Measurements from ENCODE around the gene SEMA6B. TPM values are rescaled to one million over a fixed set of nuclear protein-coding genes. Genes with fewer than 3 reads are reported as not detected.

Gene SEMA6B
- total RNA-seq, 2 experiments from 2014 or later = not detected

DNA sequence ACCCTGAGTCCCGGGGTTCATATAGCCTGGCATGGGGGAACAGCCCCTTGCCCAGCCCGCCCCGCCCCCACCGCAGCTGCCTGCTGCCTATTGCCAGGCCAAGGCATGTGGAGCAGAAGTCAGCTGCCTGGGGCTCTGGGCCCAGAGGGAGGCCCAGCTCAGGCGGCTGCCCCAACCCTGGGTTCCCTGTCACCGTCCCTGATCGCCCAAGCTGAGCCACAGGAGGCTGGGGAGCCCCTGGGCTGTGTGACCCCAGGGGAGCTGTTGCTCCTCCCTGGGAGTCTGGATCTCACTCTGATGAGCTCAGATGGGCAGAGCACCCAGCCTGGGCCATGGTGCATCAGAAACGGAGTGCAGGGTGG lies 42.6 kb downstream of the SEMA6B start:
- ATAC-seq (no peak), DNase-seq (no peak)
- Mint-ChIP-seq H3K36me3 (ENCODE audit: low read depth) (no peaks in the 10 kb centered on the region), H3K27me3 (ENCODE audit: low read depth) (no peaks in the 10 kb centered on the region), H3K4me3 (no peak overlapping the region), H3K9me3 (ENCODE audit: insufficient read depth) (no peaks in the 10 kb centered on the region), H3K27ac (no peak overlapping the region), H3K4me1 (ENCODE audit: low read depth) (no peaks in the 10 kb centered on the region)
- ChIA-PET CTCF (interaction anchor here (0.7 kb wide), 1 partner anchor 8 kb away, joined by 3 read pairs; no protein-coding TSS in a partner anchor), POLR2A (no interaction called here)

- ChIA-PET CTCF (interaction anchor here (0.7 to 1.3 kb wide), 2 partner anchors 9 kb away, joined by 3 to 7 read pairs; no protein-coding TSS in a partner anchor), POLR2A (no interaction called here)
- no peaks in the 10 kb centered on the region for H3K9me3 Mint-ChIP-seq (ENCODE audit: insufficient read depth)
- no peaks in the 10 kb centered on the region for H3K4me1 Mint-ChIP-seq (ENCODE audit: low read depth)
- DNase-seq (no peak), ATAC-seq (no peak)
- H3K27ac Mint-ChIP-seq = no peak overlapping the region
- no peak overlapping the region for H3K4me3 Mint-ChIP-seq
- no peaks in the 10 kb centered on the region for H3K27me3 Mint-ChIP-seq (ENCODE audit: low read depth)
- H3K36me3 Mint-ChIP-seq (ENCODE audit: low read depth) = no peaks in the 10 kb centered on the region
Observed at GRCh38 chr19:4516199-4516938, 43.1 kb downstream of the SEMA6B start.

DNA sequence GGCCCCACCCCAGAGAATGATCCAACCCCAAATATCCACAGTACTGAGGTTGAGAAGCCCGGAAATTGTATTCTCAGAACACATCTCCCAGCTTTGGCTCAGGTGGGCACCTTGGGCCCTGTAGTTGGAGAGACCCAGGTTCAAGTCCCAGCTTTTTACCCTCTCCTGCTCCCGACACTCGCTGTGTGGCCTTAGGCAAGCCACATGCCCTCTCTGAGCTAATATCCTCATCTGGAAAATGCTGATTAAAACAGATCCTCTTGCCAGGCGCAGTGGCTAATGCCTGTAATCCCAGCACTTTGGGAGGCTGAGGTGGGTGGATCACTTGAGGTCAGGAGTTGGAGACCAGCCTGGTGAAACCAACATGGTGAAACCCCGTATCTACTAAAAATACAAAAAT lies 43.8 kb downstream of the SEMA6B start:
- no peak for ATAC-seq
- no peak overlapping the region for H3K4me3 Mint-ChIP-seq
- no peak for DNase-seq
- no peaks in the 10 kb centered on the region for H3K4me1 Mint-ChIP-seq (ENCODE audit: low read depth)
- POLR2A ChIA-PET = no interaction called here
- no peaks in the 10 kb centered on the region for H3K9me3 Mint-ChIP-seq (ENCODE audit: insufficient read depth)
- H3K36me3 Mint-ChIP-seq (ENCODE audit: low read depth) = no peaks in the 10 kb centered on the region
- H3K27me3 Mint-ChIP-seq (ENCODE audit: low read depth) = no peaks in the 10 kb centered on the region
- H3K27ac Mint-ChIP-seq = no peak overlapping the region
- CTCF ChIA-PET = interaction anchor here (1.3 kb wide), 1 partner anchor 9 kb away, joined by 7 read pairs; no protein-coding TSS in a partner anchor

GRCh38 chr19:4513248-4513647 lies 46.2 kb downstream of the SEMA6B start:
- Mint-ChIP-seq H3K9me3 (ENCODE audit: insufficient read depth) (no peaks in the 10 kb centered on the region), H3K36me3 (ENCODE audit: low read depth) (no peaks in the 10 kb centered on the region), H3K4me3 (no peak overlapping the region), H3K27ac (no peak overlapping the region), H3K27me3 (ENCODE audit: low read depth) (no peaks in the 10 kb centered on the region), H3K4me1 (ENCODE audit: low read depth) (no peaks in the 10 kb centered on the region)
- ChIA-PET CTCF (interaction anchor here (0.8 kb wide), 1 partner anchor 10 kb away, joined by 3 read pairs; no protein-coding TSS in a partner anchor), POLR2A (no interaction called here)
- no peak for ATAC-seq
- no peak for DNase-seq

- H3K36me3 Mint-ChIP-seq (ENCODE audit: low read depth) = no peaks in the 10 kb centered on the region
- no peaks in the 10 kb centered on the region for H3K4me1 Mint-ChIP-seq (ENCODE audit: low read depth)
- ATAC-seq (no peak), DNase-seq (no peak)
- CTCF ChIA-PET = no interaction called here
- no peak overlapping the region for H3K4me3 Mint-ChIP-seq
- H3K27ac Mint-ChIP-seq = no peak overlapping the region
- H3K27me3 Mint-ChIP-seq (ENCODE audit: low read depth) = no peaks in the 10 kb centered on the region
- H3K9me3 Mint-ChIP-seq (ENCODE audit: insufficient read depth) = no peaks in the 10 kb centered on the region
- POLR2A ChIA-PET = no interaction called here
Observed at GRCh38 chr19:4512070-4512469, 47.4 kb downstream of the SEMA6B start.

- Mint-ChIP-seq H3K9me3 (ENCODE audit: insufficient read depth) (no peaks in the 10 kb centered on the region), H3K27ac (no peak overlapping the region), H3K4me1 (ENCODE audit: low read depth) (peaks cover 4% of the 10 kb centered on the region), H3K36me3 (ENCODE audit: low read depth) (no peaks in the 10 kb centered on the region), H3K4me3 (no peak overlapping the region), H3K27me3 (ENCODE audit: low read depth) (no peaks in the 10 kb centered on the region)
- ATAC-seq (no peak), DNase-seq (no peak)
- ChIA-PET CTCF (no interaction called here), POLR2A (no interaction called here)
Observed at GRCh38 chr19:4511300-4512054, 48.0 kb downstream of the SEMA6B start.

DNA sequence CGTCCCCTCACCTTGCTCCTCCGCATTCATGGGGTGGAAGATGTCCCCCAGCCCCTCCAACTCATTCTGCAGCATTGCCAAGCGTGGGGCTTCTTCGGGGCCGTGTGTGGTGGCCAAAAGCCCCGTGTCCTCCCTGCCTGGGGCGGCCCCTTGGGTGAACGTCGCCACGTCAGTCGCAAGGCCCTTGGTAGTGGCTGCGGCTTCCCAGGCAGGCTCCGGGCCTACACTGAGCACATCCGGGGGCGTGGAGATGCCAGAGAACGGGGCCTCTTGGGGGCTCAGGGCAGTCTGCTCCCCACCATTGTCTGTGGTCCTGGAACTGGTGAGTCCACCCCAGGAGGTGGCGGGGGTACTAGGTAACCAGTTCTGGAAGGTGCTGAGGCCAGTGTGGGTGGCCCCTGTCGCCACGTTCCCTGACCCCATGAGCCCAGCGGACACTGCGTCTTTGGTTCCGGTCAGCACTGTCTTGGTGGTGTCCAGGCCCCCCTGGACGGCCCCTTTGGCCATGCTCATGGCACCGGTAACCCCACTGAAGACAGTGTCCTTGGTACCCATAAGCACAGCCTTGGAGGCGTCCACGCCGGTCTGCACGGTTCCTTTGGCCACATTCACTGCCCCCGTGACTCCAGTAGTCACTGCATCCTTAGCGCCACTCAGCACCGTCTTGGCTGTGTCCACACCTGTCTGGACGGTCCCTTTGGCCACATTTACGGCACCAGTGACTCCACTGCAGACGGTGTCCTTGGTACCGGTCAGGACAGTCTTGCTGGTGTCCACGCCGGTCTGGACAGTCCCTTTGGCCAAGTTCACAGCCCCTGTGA lies 48.8 kb downstream of the SEMA6B start:
- ChIA-PET CTCF (no interaction called here), POLR2A (no interaction called here)
- H3K27me3 Mint-ChIP-seq (ENCODE audit: low read depth) = no peaks in the 10 kb centered on the region
- no peak overlapping the region for H3K27ac Mint-ChIP-seq
- H3K9me3 Mint-ChIP-seq (ENCODE audit: insufficient read depth) = no peaks in the 10 kb centered on the region
- DNase-seq (no peak), ATAC-seq (no peak)
- no peaks in the 10 kb centered on the region for H3K36me3 Mint-ChIP-seq (ENCODE audit: low read depth)
- H3K4me1 Mint-ChIP-seq (ENCODE audit: low read depth) = peaks cover 9% of the 10 kb centered on the region
- no peak overlapping the region for H3K4me3 Mint-ChIP-seq

- Mint-ChIP-seq H3K9me3 (ENCODE audit: insufficient read depth) (no peaks in the 10 kb centered on the region), H3K27me3 (ENCODE audit: low read depth) (no peaks in the 10 kb centered on the region), H3K27ac (no peak overlapping the region), H3K4me3 (no peak overlapping the region), H3K4me1 (ENCODE audit: low read depth) (peaks cover 9% of the 10 kb centered on the region), H3K36me3 (ENCODE audit: low read depth) (no peaks in the 10 kb centered on the region)
- ATAC-seq (no peak), DNase-seq (no peak)
- ChIA-PET CTCF (interaction anchor here (1.0 to 1.6 kb wide), 2 partner anchors 14 to 17 kb away, joined by 3 to 6 read pairs; no protein-coding TSS in a partner anchor), POLR2A (no interaction called here)
Observed at GRCh38 chr19:4508698-4509097, 50.8 kb downstream of the SEMA6B start.

DNA sequence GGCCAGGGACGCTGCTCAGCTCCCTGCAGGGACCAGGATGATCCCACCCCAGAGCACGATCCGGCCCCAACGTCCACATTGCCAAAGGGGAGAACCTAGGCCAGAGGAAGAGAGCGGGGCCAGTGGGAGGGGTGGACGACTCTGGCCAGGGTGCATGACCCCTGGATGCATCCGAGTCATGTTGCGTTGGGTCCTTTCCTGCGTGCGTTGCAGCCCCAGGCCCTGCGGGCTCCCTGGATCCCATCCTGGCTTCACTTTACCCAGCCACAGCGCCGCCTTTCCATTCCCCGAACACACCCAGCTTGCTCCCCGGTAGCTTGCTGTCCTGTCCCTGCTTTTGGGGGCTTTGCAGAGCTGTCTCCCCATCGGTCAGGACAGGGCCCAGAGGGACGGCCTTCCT lies 51.7 kb downstream of the SEMA6B start:
- ChIA-PET POLR2A (no interaction called here), CTCF (interaction anchor here (0.6 to 1.0 kb wide), 2 partner anchors 17 to 86 kb away, joined by 3 read pairs; no protein-coding TSS in a partner anchor)
- H3K4me1 Mint-ChIP-seq (ENCODE audit: low read depth) = peaks cover 9% of the 10 kb centered on the region
- no peaks in the 10 kb centered on the region for H3K27me3 Mint-ChIP-seq (ENCODE audit: low read depth)
- no peaks in the 10 kb centered on the region for H3K36me3 Mint-ChIP-seq (ENCODE audit: low read depth)
- no peak overlapping the region for H3K4me3 Mint-ChIP-seq
- ATAC-seq = no peak
- DNase-seq = no peak
- no peaks in the 10 kb centered on the region for H3K9me3 Mint-ChIP-seq (ENCODE audit: insufficient read depth)
- H3K27ac Mint-ChIP-seq = no peak overlapping the region

- no peak for ATAC-seq
- ChIA-PET POLR2A (no interaction called here), CTCF (no interaction called here)
- no peak for DNase-seq
- Mint-ChIP-seq H3K9me3 (ENCODE audit: insufficient read depth) (no peaks in the 10 kb centered on the region), H3K27me3 (ENCODE audit: low read depth) (no peaks in the 10 kb centered on the region), H3K36me3 (ENCODE audit: low read depth) (no peaks in the 10 kb centered on the region), H3K27ac (no peak overlapping the region), H3K4me3 (no peak overlapping the region), H3K4me1 (ENCODE audit: low read depth) (peaks cover 9% of the 10 kb centered on the region)
Observed at GRCh38 chr19:4507150-4507452, 52.4 kb downstream of the SEMA6B start.

GRCh38 chr19:4506449-4507149 lies 52.9 kb downstream of the SEMA6B start:
- ChIA-PET POLR2A (no interaction called here), CTCF (no interaction called here)
- Mint-ChIP-seq H3K36me3 (ENCODE audit: low read depth) (no peaks in the 10 kb centered on the region), H3K9me3 (ENCODE audit: insufficient read depth) (no peaks in the 10 kb centered on the region), H3K27ac (peak overlapping the region; percentile 18), H3K4me3 (no peak overlapping the region), H3K27me3 (ENCODE audit: low read depth) (no peaks in the 10 kb centered on the region), H3K4me1 (ENCODE audit: low read depth) (peaks cover 9% of the 10 kb centered on the region)
- peak; percentile 39 for DNase-seq
- peak; percentile 18 for ATAC-seq

All from activated CD8-positive, alpha-beta T cell treated with anti-CD3 and anti-CD28 coated beads, Interleukin-2, amount 10 ng/mL, durations not matched to agents 7 days and 5 days (primary cell).